Inferior parietal cortex (tissue), 1 donor: ENCODE results near the gene SSBP3.
A peak's percentile ranks its signal among the peaks of the same experiment; 100 is the strongest.

Experiments
- DNase-seq: peaks from one replicate; pipeline ENCODE4 v3.0.0-alpha.2; 2016; ENCODE audit errors: extremely low spot score

Gene SSBP3

DNA sequence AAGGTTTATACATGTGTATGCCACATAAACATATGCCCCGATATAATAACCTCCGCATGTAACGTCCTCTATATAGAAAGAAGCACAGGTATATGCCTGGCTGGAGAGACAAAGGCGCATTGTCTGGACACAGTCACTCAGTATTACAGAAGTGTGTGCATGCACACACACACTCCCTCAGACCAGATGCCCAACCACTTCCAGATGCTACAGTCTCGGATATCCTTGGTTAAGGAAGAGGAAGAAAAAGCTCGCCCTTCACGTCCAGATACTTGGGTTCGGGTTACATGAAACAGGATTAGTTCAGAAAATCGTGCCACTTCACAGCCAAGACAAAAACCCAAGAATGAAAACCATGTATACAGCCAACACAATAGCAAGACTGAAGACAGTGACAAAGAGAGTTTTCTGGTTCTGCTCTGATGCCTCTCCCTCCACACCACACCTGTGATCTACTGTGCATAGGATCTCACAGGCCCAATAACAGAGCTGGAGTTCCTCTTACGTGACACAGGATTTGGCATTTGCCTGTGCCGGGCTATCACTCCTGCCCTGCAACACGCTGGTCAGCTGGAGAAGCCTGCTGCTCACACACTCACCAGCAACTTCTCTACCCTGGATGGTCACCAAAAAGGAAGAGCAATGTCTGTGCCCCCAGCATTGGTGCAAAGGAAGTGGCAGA lies 75.0 kb downstream of the SSBP3 start:
- DNase-seq = peak; percentile 48

DNA sequence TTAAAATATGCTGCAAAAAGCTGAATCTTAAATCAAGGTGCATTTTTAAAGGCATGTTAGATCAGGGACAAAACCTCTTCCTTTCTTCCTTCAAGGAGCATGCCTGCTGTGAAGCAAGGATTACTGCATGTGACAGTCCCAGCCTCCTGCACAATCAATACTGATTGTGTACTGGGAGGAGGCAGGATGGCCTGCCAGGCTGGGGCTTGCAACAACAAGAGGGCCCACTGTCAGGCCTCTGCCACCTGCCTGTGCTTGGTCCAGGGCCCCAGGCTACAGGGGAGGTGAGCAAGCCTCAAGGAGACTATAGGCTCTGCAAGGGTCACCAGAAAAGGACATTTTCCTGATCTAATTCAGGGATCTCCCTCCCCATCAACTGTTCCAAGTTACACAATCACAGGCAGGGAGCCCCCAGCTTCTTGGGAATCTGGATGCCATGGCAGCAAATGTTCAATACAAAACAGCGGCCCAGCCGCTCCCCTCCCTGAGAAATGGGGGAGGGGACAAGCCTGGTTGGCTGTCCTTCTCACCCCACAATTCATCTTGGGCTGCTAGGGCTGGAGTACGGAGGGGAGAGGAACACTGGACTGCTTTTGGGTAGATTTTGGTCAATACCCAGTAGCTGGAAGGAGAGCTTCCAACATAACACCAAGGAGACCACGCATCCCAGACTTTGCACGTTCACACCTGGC lies 76.7 kb downstream of the SSBP3 start:
- no peak for DNase-seq

DNA sequence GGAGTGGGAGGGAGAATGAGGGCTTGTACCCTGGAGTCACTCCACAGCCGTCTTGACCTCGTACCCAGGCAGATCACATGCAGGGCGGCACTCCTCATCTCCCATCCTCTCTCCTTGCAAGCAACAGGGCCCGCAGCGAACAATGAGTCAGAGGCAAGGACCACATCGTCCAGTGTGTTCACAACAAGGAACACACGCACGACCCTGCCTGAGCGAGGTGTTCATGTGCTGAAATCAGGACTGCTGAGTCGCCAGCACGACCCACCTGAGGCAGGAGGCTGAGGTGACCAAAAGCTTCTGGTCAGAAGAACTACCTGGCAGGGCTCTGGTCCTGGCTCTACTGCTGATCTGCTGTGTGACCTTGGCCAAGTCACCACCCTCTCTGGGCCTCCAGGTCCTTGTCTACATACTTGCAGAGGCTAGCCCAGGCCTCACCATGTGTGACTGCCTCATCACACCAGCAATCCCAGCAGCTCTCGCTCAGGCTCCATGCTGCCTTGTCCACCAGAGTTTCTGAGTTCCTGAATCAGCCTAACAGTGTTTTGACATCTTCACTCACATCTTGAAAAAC lies 78.0 kb downstream of the SSBP3 start:
- DNase-seq = no peak

DNA sequence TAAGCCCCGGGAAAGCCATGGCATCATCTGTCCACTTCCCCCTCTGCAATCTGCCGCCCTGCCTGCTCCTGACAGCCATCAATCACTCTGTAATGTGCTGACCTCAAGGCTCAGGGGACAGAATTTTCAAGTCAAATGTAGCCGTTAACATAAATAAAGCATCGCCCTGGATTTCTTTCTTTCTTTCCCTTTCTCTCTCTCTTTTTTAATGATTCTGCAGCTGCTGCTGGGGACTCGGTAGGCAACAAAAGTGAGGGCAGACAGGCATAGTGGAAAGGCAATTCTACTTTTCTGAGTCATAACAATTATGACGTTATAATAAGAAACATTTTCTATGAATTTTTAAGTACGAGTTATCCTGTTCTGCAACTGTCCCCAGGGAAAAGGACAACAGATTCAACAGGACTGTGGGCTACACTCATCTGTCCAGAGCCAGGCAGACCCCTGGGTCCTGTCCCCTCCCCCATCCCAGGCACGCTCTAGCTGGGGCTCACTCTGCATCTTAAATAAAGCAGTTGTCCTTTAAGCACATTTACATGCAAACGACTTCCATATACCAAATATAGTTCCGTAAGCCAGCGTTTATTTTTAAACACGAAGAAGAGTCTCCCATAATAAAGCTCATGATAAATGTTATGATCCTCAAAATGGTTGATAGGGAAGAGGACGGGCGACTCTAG lies 78.7 kb downstream of the SSBP3 start:
- no peak for DNase-seq

DNA sequence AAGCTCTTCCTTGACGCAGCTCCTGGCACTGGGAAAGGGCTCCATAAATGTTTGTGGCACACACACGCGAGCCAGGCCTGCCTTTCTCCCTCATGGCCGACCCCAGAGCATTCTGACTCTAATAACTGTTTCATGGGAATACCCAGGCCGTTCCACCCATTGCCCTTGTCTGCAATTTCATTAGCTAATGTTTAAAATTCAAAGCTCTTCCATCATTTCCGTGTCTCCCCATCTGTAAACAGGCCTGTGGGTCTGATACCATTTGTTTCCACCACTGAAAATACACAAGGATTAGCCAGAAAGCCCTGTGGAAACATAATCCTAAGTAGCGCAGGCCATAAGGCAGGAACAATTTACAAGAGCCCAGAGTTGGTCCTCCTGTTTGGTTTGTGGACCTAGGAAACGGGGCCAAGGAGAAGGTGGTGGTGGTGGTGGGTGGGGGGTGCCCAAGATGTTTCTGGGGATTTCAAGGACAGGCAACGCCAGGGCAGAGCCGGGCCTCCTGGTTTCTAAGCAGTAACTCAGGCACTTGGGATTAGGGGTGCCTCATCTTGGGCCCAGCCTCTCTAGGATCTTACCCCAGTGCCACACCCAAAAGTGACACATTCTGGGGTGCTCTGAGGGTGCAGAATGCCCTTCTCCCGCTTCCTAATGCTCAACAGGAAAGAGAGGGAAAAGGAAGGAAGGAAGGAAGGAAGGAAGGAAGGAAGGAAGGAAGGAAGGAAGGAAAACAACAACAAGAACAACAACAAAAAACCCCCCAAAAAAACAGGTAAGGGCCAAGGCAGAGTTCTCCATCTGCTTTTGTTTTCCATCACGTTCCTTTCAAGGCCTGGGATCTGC lies 79.4 kb downstream of the SSBP3 start:
- no peak for DNase-seq

DNA sequence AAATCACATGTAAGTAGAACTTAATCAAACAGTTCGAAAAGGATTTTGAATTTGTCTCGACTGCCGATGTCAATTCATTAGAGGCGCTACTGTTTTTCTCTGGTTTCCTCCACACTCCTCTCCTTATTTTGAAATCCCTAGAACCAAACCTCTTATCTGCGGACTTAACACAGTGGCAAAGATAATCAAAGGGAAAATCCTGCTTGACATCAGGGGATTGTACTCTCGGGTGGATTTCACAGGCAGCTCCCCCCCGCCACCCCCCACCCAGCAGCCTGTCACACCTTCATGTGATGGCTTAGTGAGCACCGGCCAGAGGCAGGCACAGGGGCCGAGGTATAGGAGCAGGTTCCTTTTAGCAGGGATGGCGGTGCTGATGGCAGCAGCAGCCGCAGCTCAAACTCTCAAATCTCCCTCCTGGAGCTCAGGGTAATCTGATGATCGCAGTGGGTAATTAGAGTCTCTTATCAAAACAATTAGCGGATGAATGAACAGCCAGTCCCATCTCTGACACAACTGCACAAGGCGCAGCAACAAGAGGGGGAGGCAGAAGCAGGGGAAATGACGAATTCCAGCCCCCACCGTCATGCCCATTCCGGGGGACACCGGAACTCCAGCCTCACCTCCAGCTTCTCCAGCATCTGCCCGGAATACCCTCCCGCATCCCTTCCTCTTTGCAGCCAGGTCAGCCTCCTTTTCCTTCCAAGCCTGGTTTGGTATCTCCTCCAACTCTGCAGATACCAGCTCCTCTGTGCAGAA lies 80.3 kb downstream of the SSBP3 start:
- DNase-seq = no peak

DNA sequence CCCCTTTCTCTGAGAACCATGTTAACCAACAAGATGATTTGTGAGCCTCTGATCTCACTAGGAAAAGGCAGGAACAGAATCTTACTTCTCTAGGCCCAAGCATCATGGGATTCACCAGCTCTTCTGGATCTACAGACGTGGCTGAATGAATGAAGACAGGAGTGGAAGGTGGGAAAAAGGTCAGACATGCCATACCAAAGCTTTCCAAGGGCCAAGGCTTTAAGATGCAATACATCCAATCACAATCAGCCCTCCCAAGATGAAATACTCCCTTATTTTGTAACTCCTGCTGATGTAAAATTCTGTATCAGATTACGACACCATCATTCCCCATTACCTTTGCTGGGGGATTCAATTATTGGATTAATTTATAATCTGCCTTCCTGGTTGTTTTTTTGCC lies 80.9 kb downstream of the SSBP3 start:
- no peak for DNase-seq

DNA sequence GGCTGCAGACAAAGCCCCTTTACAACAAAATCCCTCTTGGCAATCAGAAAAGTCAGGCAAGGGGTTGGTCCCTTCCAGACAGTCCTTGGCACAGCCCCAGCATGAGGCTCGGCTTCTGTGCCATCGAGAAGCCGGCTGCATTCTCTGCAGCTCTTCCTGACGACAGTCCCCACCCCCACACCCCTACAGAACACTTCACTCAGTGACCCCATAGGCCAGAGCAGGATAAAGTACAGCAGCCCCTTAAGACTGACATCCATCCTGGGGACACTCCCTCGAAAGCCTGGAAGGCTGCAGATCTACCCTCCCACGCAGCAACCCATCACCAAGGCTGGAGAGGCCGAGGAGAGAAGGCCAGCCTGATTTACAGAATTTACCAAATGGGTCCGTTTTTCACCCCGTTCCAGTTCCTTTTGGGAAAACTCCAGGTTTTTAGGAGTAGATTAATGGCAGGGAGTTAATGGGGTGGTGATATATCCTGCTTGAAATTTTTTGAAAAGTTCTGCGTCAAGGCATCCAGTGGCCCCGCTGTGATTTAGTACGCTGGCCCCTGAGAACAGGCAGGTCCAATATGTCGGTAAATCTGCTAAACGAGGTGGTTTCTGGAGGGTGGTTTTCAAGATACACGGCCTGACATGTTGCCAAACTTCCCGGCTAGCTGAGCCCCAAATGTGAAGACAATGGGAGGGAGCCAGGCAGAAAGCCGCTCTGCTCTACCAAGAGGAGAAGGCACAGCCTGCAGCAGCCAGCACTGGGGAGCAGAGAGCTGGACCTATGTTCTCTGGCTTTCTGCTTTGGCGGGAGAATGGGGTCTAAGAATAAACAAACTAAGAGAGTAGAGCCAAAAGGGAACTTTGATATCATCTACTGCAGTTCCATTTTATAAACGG lies 81.7 kb downstream of the SSBP3 start:
- peak; percentile 27 for DNase-seq

DNA sequence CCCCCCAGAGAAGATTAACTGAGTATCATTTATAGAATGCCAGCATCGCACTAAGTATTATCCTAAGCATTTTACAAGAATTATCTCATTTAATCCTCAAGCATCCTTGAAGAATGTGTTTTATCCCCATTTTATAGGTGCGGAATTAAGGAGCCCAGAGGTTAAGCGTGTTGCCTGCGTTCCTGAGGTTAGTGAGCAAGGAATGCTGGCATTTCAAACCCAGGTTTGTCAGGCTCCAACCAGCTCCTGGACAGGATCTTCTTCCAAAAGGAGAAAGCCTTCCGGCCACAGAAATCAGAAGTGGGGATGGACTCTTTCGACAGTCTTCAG lies 82.3 kb downstream of the SSBP3 start:
- DNase-seq = peak; percentile 30

DNA sequence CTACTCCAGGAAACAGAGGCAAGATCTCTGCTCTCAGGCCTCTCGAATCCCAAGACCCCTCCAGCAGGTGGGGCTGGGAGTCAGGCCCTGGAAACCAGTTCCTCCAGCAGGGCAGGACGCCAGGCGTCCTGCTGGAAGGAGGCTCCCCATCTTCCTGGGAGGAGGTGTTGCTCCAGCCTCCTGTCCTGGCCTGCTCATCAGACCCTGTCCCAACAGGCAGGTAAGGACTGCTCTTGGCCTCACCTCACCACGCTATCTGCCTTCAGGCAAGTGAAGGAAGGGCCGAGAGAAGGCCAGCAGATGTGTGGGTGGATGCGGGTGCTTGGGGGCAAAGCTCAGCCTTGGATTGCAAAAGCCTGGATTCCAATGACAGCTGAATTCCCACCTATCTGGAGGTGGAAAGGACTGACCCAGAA lies 82.9 kb downstream of the SSBP3 start:
- DNase-seq = no peak

DNA sequence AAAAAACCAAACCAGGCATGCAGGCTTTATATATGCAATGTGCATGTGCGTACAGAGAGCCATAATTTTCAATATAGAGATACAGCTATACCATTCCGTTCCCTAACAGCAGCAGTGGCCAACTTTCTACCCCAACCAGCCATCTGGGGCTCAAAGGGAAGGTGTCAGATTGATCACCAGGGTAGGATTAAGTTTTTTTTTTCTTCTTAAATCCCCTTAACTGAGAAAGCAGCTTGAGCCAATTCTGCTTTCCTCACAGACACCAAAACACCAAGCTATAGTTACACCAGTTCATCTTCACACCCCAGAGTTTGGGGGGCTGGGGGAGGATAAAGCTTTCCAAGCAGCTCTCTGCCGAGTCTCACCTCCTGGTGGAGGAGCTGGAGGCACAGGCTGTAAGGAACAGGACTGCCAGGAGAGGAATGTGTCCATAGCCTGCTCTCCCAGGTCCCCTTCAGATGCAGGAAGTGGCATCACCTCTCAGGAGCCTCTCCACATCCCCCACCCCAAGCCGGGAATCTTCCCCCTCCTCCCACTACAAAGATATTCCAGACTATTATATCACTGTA lies 87.9 kb downstream of the SSBP3 start:
- DNase-seq = peak; percentile 16

DNA sequence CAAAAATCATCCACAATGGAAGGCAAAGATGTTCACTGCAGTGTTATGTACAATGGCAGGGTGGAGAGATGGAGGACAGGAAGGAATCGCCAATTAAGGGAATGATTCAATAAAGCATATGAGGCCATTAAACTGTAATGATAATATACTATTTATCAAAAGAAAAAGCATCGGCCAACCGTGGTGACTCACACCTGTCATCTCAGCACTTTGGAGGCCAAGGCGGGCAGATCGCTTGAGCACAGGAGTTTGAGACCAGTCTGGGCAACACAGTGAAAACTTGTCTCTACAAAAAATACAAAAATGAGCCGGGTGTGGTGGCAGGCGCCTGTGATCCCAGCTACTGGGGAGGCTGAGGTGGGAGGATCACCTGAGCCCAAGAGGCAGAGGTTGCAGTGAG lies 89.1 kb downstream of the SSBP3 start:
- DNase-seq = no peak

DNA sequence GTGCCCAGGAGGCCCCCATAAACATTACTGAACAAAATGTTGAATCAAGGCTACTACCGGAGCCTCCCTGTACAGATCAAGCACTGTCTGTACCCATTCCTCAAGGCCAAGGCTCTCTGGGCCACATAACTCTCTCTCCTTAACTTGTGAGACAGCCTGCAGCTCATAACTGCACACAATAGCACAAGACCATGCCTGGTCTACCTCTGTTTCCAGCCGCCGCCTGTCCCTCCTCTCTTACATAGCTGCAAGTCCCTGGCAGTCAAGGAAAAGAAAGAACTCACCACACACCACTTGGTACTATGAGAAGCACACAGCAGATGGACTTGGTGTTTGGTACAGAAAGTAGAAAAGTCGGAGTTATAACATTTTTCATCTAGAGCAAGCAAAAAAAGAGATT lies 91.1 kb downstream of the SSBP3 start:
- peak; percentile 15 for DNase-seq

DNA sequence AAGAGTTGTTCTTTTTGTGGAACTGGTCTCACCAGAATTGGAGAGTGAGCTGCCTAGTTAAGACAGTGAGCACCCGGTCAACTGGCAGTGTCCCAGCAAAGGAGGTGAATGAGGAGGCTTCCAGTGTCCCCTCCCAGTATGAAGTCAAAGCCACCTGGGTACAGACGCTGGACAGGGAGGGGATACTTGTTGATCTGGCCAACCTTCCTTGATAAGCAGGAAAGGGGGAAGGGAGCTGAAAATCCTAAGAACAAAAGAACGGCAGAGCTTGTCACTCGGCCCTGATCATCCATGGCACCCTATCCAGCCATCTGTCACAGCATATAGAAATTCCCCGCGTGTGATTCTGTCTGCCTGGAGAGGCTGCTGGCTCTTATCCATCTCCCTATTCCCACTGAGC lies 91.5 kb downstream of the SSBP3 start:
- DNase-seq = peak; percentile 25

DNA sequence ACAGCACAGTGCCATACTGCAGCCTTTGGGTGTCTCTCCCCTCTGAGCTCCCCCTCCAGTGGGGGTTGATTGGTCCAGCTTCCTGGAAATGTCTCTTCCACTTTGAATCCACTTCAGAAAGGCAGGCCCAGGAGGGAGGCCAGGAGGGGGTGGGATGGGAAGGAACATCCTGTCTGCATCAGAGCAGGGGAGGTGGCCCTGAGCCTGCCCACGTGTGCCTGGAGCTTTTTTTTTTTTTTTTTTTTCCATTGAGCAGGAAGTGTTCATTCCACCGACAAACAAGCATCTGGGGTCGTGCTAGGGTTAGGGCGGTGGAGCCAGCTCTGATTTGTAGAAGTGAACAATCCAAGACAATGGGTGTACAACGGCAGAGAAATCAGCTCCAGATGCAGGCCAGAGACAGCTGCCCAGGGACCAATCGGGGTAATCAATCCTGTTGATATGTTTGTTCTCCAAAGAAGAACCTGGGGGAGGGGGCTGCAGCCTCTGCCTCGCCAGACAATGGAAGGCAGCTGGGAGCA lies 93.3 kb downstream of the SSBP3 start:
- no peak for DNase-seq

DNA sequence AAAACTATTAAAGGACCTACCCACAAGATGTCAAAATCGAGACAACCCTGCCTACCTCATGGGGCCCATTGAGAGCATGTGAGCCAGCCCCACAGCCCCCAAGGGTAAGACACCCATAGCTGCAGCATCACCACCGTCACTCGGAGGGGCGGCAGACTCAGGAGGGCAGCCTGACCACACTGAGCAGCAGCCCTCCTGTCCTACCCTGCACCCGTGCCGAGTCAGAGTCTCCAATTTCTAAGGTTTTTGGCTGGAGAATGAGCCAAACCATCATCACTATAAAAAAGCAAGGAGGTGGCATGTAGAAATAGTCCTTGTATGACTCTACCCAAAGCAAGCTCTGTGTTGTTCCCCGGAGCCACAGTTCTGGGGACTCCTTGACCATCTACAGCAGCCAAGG lies 94.7 kb downstream of the SSBP3 start:
- no peak for DNase-seq

DNA sequence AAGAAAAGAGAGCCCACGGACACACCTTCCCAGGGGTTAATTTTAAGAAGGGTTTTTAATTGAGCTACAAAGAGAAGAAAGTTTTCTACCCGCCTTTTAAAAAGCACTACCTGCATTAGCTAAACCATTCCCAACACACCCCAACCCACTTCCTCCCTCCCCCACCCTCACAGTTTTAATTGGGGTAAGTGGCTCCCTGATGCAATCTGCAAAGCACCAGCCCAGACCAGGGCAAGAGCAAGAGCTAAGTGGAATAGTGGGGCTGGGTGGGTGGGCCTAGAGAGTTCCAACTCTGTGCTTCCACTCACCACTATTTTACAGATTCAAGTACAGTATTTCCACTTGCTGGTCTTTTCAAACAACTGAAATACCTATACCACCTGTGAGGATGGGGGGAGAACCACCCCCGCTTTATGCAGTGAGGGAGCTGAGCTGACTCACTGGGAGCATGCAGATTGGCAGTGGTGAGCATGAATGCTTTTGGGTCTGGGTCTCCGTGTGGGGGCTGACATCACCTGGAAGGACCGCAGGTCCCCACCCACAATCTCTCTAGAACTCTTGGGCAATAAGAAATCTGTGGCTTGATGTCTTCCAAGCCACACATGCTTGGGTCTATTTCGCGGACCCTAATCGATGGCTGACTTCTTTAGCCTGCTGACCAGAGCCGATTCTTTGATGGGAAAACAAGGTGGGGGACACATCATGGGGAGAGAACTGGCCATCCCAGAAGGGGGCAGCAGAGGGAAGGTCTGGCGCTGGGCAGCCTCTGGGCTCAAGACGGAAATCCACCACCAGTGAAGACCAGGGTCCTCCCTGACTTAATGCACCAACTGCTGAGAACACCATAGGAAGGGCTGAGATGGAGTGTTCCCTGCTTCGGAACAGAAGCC lies 95.5 kb downstream of the SSBP3 start:
- DNase-seq = no peak

DNA sequence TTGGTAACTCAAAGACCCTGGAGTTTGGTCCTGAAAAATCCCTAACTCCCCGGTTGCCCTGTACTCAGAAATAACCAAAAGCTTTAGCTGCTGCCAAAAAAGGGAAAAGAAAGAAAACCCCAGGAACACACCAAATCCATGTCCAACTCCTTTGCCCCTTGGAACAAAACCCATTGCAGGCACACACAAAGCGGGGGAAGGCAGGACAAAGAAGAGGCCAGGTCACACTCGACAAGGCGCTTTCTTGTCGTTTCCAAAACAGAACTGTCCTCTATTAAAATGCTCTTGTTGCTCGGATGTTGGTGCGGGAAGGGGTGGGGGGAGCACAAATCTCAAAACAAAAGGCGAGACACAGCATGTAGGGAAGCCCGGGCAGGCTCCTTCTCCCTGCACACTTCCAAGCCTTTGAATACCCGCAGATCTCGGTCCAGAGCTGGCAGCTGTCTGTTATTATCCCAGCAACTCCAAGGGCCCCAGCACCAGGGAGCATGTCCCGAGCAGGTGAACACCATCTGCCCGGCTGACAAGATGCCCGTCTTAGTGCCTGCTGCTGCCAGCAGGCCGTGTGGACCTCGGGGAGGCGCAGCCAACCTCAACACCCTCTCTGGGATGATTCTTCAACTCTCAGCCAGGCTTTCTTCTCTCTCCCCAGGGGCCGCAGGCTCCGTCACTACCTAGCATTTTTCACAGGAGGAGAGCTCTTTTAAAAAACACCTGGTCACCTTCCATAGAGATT lies 96.4 kb downstream of the SSBP3 start:
- no peak for DNase-seq
